ENCODE measurements around the gene CNPY1.

DNA sequence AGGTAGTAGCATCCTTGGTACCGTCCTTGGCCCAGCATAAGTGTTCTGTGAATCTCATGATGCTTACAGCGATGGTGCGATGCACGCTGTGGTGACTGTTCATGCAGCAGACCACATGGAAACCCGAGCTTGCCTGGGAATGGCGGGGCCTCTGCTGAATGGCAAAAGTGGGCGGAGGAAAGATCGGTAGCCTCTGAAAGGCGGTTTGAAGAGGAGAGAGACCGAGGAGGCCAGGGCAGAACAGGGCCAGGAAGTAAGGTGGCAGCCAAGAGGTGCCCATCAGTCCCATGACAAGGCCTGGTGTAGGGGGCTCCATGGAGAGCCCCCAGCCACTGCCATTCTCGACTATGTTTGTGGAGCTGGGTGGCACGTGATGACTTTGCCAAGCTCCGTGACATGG is 33.2 kb upstream of the CNPY1 start:
- TF ChIP-seq, protein P1, sequence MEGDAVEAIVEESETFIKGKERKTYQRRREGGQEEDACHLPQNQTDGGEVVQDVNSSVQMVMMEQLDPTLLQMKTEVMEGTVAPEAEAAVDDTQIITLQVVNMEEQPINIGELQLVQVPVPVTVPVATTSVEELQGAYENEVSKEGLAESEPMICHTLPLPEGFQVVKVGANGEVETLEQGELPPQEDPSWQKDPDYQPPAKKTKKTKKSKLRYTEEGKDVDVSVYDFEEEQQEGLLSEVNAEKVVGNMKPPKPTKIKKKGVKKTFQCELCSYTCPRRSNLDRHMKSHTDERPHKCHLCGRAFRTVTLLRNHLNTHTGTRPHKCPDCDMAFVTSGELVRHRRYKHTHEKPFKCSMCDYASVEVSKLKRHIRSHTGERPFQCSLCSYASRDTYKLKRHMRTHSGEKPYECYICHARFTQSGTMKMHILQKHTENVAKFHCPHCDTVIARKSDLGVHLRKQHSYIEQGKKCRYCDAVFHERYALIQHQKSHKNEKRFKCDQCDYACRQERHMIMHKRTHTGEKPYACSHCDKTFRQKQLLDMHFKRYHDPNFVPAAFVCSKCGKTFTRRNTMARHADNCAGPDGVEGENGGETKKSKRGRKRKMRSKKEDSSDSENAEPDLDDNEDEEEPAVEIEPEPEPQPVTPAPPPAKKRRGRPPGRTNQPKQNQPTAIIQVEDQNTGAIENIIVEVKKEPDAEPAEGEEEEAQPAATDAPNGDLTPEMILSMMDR (IDR thresholded peaks at IDR 0.05; ENCODE audit: poor library complexity, severe bottlenecking), result no peak
- no peak for TF ChIP-seq SMC3 (conservative IDR thresholded peaks at IDR 0.05; ENCODE audit: poor library complexity)
- no peak for TF ChIP-seq EP300 (conservative IDR thresholded peaks at IDR 0.05; ENCODE audit: poor library complexity, severe bottlenecking)
- TF ChIP-seq POLR2AphosphoS5 (IDR thresholded peaks at IDR 0.05), result no peak
- TF ChIP-seq, protein P2, sequence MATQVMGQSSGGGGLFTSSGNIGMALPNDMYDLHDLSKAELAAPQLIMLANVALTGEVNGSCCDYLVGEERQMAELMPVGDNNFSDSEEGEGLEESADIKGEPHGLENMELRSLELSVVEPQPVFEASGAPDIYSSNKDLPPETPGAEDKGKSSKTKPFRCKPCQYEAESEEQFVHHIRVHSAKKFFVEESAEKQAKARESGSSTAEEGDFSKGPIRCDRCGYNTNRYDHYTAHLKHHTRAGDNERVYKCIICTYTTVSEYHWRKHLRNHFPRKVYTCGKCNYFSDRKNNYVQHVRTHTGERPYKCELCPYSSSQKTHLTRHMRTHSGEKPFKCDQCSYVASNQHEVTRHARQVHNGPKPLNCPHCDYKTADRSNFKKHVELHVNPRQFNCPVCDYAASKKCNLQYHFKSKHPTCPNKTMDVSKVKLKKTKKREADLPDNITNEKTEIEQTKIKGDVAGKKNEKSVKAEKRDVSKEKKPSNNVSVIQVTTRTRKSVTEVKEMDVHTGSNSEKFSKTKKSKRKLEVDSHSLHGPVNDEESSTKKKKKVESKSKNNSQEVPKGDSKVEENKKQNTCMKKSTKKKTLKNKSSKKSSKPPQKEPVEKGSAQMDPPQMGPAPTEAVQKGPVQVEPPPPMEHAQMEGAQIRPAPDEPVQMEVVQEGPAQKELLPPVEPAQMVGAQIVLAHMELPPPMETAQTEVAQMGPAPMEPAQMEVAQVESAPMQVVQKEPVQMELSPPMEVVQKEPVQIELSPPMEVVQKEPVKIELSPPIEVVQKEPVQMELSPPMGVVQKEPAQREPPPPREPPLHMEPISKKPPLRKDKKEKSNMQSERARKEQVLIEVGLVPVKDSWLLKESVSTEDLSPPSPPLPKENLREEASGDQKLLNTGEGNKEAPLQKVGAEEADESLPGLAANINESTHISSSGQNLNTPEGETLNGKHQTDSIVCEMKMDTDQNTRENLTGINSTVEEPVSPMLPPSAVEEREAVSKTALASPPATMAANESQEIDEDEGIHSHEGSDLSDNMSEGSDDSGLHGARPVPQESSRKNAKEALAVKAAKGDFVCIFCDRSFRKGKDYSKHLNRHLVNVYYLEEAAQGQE (IDR thresholded peaks at IDR 0.05; ENCODE audit: borderline replicate concordance), result no peak
